Measurements from ENCODE around the gene ACBD4.

Gene ACBD4

DNA sequence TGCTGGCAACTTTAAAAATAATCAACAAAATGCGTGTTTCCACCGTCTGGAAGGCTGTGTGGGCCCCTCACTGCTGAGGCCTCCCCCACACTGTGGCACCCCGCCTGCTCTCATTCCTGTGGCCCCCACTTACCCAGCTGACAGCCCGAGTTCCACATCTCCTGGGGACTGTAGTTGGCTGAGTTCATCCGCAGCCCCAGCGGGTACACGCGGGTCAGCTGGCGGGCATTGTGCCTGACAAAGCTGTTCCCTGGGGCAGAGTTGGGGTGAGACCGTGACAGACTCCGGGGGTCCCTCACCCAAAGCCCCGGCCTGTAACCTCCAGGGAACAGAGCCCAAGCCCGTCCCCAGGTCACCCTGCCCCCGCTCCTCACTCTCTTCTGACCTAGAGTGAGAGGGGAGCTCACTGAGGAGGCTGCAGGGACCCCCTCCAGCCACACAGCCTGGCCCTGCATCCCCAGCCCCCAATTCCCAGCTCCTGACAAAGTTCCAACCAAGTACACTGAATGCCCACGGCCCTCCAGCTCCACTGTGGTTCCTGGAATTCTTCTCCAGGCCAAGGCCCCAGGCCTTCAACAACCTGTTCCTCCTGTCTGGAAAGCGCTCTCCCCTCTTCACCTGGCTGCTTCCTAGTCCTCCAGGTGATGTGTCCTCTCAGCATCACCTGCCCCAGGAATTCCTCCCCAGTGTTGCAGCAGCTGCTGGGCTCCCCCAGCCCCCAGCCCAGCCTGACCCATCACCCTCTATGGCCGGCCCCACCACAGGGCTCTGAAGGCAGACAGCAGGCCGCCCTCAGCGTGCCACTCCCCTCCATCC, 21.2 kb upstream of the ACBD4 start:
- no peak overlapping the region for H3K4me3 ChIP-seq (ENCODE audit: low read depth in 1 of 2, low read length in 2 of 2)
- H3K27me3 ChIP-seq (ENCODE audit: control insufficient read depth in 1 of 2, insufficient read depth in 2 of 2, low read length in 2 of 2), result no peaks in the 10 kb centered on the region
- H3K27ac ChIP-seq (ENCODE audit: low read depth, low read length), result no peak overlapping the region
- H3K36me3 ChIP-seq (ENCODE audit: insufficient read depth, low read length), result peaks cover 68% of the 10 kb centered on the region
- peaks cover 24% of the 10 kb centered on the region for H3K4me1 ChIP-seq (ENCODE audit: insufficient read depth, low read length)
- no peaks in the 10 kb centered on the region for H3K9me3 ChIP-seq (ENCODE audit: low read length)
- no peak overlapping the region for H3K9ac ChIP-seq (ENCODE audit: low read length)

DNA sequence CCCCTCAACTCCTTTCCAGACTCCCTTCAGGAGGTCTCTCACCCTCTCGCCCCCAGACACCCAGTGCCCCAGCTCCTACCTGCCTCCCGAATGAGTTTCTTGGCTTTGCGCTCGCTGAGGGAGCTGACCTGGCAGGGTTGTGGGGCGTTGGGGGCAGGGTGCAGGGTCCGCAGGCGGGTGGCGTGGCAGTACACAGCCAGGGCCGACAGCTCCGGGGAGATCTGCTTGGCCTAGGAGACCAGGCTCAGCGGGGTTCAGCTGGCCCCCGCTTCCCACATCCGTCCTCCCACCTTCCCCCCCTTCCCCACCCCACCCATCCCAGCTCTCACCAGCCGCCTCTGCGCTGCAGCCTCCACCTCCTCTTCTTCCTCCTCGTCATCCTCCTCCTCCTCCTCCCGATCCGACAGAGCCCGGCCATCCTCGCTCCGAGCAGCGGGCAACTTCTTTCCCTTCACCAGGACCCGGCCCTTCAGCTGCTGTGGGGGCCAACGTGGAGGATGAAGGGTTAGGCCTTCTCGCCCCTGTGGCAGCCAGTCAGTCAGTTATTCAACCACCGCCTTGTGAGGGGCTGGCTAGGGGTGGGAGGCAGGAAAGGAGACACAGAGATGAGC, 20.4 kb upstream of the ACBD4 start:
- Histone ChIP-seq H3K9ac (ENCODE audit: low read length) (no peak overlapping the region), H3K4me1 (ENCODE audit: insufficient read depth, low read length) (peaks cover 24% of the 10 kb centered on the region), H3K4me3 (ENCODE audit: low read depth in 1 of 2, low read length in 2 of 2) (no peak overlapping the region), H3K27ac (ENCODE audit: low read depth, low read length) (no peak overlapping the region), H3K36me3 (ENCODE audit: insufficient read depth, low read length) (peaks cover 76% of the 10 kb centered on the region), H3K9me3 (ENCODE audit: low read length) (no peaks in the 10 kb centered on the region), H3K27me3 (ENCODE audit: control insufficient read depth in 1 of 2, insufficient read depth in 2 of 2, low read length in 2 of 2) (no peaks in the 10 kb centered on the region)

DNA sequence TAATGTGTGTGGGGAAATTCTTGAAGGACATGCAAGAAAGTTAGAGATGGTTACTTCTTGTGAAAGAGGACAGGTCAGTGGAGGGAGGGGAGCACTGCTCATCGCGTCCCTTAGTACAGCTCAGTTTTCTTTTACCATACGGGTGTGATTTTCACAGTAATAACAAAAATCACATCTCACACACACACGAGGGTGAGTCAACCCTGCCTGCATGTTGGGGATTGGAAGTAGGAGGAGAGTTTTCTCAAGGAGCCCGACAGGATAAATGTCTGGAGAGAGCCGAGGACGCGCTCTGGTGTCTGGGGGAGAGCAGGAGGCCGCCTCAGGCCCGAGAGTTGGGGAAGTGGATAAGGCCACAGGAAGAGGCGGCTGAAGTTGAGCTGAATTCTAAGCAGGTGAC, 19.6 kb upstream of the ACBD4 start:
- no peak overlapping the region for H3K27ac ChIP-seq (ENCODE audit: low read depth, low read length)
- H3K36me3 ChIP-seq (ENCODE audit: insufficient read depth, low read length), result peaks cover 76% of the 10 kb centered on the region
- H3K9ac ChIP-seq (ENCODE audit: low read length), result no peak overlapping the region
- no peaks in the 10 kb centered on the region for H3K27me3 ChIP-seq (ENCODE audit: control insufficient read depth in 1 of 2, insufficient read depth in 2 of 2, low read length in 2 of 2)
- H3K4me3 ChIP-seq (ENCODE audit: low read depth in 1 of 2, low read length in 2 of 2), result no peak overlapping the region
- H3K4me1 ChIP-seq (ENCODE audit: insufficient read depth, low read length), result peaks cover 16% of the 10 kb centered on the region
- no peaks in the 10 kb centered on the region for H3K9me3 ChIP-seq (ENCODE audit: low read length)

DNA sequence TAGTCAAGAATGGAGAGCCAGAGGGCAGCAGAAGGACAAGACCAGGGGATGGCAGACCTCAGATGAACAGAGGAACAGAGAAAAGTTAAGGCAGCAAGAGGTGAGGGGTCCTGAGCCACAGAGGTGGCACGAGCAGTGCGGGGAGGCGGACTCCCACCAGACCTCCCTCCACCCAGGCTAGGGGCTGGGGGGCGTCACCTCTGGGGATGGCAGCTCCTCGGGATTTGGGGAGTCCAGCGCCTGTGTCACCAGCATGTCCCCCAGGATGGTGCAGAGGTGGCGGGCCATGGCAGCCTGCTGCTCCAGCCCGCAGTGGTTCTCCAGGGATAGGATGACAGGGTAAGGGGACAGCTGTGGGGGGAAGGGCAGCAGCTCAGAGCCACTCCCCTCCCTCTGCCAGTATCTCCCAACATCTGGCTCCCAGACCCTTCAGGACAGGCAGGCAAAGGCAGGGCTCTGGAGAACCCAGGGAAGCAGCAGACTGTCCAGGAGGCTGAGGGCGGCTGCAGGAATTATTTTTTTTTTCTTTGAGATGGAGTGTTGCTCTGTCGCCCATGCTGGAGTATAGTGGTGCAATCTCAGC, 19.0 kb upstream of the ACBD4 start:
- no peaks in the 10 kb centered on the region for H3K27me3 ChIP-seq (ENCODE audit: control insufficient read depth in 1 of 2, insufficient read depth in 2 of 2, low read length in 2 of 2)
- H3K27ac ChIP-seq (ENCODE audit: low read depth, low read length), result no peak overlapping the region
- H3K4me3 ChIP-seq (ENCODE audit: low read depth in 1 of 2, low read length in 2 of 2), result no peak overlapping the region
- no peak overlapping the region for H3K9ac ChIP-seq (ENCODE audit: low read length)
- peaks cover 76% of the 10 kb centered on the region for H3K36me3 ChIP-seq (ENCODE audit: insufficient read depth, low read length)
- H3K4me1 ChIP-seq (ENCODE audit: insufficient read depth, low read length), result peaks cover 10% of the 10 kb centered on the region
- H3K9me3 ChIP-seq (ENCODE audit: low read length), result no peaks in the 10 kb centered on the region

DNA sequence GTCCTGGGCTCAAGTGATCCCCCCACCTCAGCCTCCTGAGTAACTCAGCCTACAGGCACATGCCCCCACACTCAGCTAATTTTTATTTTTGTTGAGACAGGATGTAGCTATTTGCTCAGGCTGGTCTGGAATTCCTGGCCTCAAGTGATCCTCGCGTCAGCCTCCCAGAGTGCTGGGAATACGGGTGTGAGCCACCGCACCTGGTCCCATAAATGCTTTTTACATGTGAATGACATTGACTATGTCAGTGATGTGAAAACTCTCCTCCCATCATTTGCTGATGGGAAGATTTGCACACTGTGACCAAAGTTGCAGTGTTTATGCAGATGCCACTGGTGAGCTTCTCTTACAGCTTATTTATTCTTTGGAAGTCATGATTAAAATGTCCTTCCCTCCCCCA, 18.2 kb upstream of the ACBD4 start:
- no peak overlapping the region for H3K4me3 ChIP-seq (ENCODE audit: low read depth in 1 of 2, low read length in 2 of 2)
- H3K27ac ChIP-seq (ENCODE audit: low read depth, low read length), result no peak overlapping the region
- no peaks in the 10 kb centered on the region for H3K27me3 ChIP-seq (ENCODE audit: control insufficient read depth in 1 of 2, insufficient read depth in 2 of 2, low read length in 2 of 2)
- H3K9ac ChIP-seq (ENCODE audit: low read length), result no peak overlapping the region
- no peaks in the 10 kb centered on the region for H3K9me3 ChIP-seq (ENCODE audit: low read length)
- H3K4me1 ChIP-seq (ENCODE audit: insufficient read depth, low read length), result peaks cover 4% of the 10 kb centered on the region
- peaks cover 69% of the 10 kb centered on the region for H3K36me3 ChIP-seq (ENCODE audit: insufficient read depth, low read length)

DNA sequence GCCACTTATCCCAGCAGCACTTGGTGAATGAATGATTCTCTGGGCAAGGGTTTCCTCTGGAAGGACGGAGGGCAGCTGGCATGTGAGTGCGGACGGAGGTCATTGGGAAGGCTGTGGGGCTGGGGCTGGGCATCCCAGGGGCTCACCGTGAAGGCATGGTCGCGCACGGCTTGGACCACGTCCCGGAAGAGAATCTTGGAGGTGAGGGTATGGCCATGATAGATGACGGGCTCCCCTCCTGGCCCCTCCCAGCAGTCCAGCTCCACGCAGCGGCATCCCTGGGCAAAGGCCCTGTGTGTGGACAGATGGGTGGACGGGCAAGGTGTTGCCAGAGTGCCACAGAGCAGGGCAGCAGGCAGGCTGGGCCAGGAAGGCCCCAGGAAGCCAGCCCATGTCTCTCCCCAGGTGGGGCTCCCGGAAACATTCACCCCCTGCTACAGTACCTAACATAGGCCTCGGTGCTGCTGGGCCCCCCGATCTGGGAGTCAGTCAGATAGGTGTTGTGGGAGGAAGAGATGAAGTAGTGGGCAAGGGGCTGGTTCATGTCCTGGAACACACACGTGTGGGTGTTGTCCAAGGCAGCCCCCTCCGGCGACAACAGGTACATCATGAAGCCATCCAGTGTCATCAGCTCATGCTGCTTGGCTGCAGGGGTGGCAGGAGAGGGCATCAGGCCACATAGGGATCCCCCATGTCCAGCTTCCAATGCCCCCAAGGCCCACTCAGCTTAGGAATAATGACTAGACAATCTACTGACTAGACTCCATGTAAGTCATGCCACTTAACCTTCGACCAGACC, 17.4 kb upstream of the ACBD4 start:
- no peak overlapping the region for H3K4me3 ChIP-seq (ENCODE audit: low read depth in 1 of 2, low read length in 2 of 2)
- H3K9ac ChIP-seq (ENCODE audit: low read length), result no peak overlapping the region
- no peak overlapping the region for H3K27ac ChIP-seq (ENCODE audit: low read depth, low read length)
- H3K9me3 ChIP-seq (ENCODE audit: low read length), result no peaks in the 10 kb centered on the region
- peaks cover 5% of the 10 kb centered on the region for H3K4me1 ChIP-seq (ENCODE audit: insufficient read depth, low read length)
- no peaks in the 10 kb centered on the region for H3K27me3 ChIP-seq (ENCODE audit: control insufficient read depth in 1 of 2, insufficient read depth in 2 of 2, low read length in 2 of 2)
- peaks cover 62% of the 10 kb centered on the region for H3K36me3 ChIP-seq (ENCODE audit: insufficient read depth, low read length)

DNA sequence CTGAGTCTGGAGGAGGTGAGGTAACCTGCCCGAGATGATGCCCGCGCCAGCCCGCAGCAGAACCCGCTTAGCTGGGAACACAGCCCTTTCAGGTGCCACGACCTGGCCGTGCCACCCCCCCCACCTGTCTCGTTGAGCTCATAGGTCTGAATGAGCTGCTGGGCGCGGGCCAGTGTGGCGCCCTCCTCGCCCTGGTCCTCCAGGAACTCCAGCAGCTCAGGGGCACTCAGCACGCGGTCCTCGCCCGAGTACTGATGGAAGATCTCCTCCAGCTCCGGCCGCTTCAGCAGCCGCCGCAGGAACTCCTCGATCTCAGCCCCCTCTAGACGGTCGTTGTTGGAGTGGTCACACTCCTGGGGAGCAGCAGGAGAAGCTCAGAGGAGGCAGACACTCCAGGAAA, 16.8 kb upstream of the ACBD4 start:
- Histone ChIP-seq H3K27ac (ENCODE audit: low read depth, low read length) (no peak overlapping the region), H3K9me3 (ENCODE audit: low read length) (no peaks in the 10 kb centered on the region), H3K27me3 (ENCODE audit: control insufficient read depth in 1 of 2, insufficient read depth in 2 of 2, low read length in 2 of 2) (no peaks in the 10 kb centered on the region), H3K4me1 (ENCODE audit: insufficient read depth, low read length) (peaks cover 8% of the 10 kb centered on the region), H3K4me3 (ENCODE audit: low read depth in 1 of 2, low read length in 2 of 2) (no peak overlapping the region), H3K36me3 (ENCODE audit: insufficient read depth, low read length) (peaks cover 56% of the 10 kb centered on the region), H3K9ac (ENCODE audit: low read length) (no peak overlapping the region)

DNA sequence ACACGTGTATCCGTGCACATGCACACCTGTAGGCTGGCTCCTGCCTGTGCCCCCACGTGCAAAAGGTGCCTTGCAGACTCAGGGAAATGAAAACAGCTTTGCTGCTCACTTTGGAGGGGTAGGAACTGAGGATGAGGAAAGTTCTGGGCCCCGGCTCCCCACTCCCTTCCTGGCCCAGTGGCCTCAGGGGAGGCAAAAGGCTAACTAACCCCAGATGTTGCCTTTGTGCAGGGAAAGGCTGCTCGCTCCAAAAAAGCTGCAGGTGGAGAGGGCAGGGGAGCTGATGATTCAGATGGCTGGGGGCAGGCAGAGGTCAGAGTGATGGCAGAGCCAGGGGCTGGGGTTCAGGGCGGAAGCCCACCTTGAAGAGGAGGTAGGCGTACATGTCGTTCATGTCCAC, 15.5 kb upstream of the ACBD4 start:
- Histone ChIP-seq H3K27me3 (ENCODE audit: control insufficient read depth in 1 of 2, insufficient read depth in 2 of 2, low read length in 2 of 2) (no peaks in the 10 kb centered on the region), H3K9ac (ENCODE audit: low read length) (no peak overlapping the region), H3K27ac (ENCODE audit: low read depth, low read length) (no peak overlapping the region), H3K4me3 (ENCODE audit: low read depth in 1 of 2, low read length in 2 of 2) (no peak overlapping the region), H3K36me3 (ENCODE audit: insufficient read depth, low read length) (peaks cover 43% of the 10 kb centered on the region), H3K9me3 (ENCODE audit: low read length) (no peaks in the 10 kb centered on the region), H3K4me1 (ENCODE audit: insufficient read depth, low read length) (peaks cover 19% of the 10 kb centered on the region)

DNA sequence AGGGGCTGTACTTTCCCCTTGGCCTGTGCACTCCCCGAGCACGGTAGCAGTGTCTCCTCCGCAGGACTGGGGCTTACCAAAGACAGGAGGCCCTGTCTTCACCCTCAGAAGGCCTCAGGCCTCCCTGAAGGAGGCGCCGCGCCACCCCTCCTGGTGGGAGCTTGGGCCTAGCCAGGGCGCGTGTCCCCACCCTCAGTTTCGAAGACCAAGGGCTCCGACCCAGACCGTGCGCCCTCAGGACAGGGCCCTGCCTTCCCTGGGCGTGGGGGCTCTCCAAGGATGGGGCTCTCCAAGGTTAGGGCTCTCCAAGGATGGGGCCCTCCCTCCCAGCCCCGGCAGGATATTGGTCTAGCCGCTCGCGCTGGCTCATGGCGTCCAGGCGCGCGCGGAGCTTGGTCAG, 14.9 kb upstream of the ACBD4 start:
- no peaks in the 10 kb centered on the region for H3K27me3 ChIP-seq (ENCODE audit: control insufficient read depth in 1 of 2, insufficient read depth in 2 of 2, low read length in 2 of 2)
- H3K36me3 ChIP-seq (ENCODE audit: insufficient read depth, low read length), result peaks cover 39% of the 10 kb centered on the region
- H3K4me3 ChIP-seq (ENCODE audit: low read depth in 1 of 2, low read length in 2 of 2), result no peak overlapping the region
- no peak overlapping the region for H3K27ac ChIP-seq (ENCODE audit: low read depth, low read length)
- H3K9me3 ChIP-seq (ENCODE audit: low read length), result no peaks in the 10 kb centered on the region
- H3K4me1 ChIP-seq (ENCODE audit: insufficient read depth, low read length), result peaks cover 19% of the 10 kb centered on the region
- no peak overlapping the region for H3K9ac ChIP-seq (ENCODE audit: low read length)

DNA sequence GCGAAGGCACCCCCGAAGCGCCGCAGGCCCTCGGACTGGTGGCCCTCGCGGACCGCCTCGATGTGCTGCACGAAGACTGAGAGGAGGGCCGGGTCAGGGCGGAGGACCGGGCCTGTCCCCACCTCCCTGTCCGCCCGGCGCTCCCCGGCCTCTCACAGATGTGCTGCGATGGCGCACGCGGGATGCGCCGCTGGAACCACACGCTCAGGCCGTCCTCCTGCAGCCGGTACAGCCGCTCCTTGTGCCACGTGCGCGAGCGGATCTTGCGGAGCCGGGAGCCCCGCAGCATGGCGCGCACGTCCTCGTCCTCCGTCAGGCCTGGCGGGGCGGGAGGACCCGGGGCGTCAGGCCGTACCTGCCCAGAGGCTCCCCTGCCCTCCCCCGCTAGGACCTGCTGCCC, 14.4 kb upstream of the ACBD4 start:
- H3K9ac ChIP-seq (ENCODE audit: low read length), result no peak overlapping the region
- no peaks in the 10 kb centered on the region for H3K9me3 ChIP-seq (ENCODE audit: low read length)
- no peak overlapping the region for H3K27ac ChIP-seq (ENCODE audit: low read depth, low read length)
- no peak overlapping the region for H3K4me3 ChIP-seq (ENCODE audit: low read depth in 1 of 2, low read length in 2 of 2)
- H3K27me3 ChIP-seq (ENCODE audit: control insufficient read depth in 1 of 2, insufficient read depth in 2 of 2, low read length in 2 of 2), result no peaks in the 10 kb centered on the region
- H3K4me1 ChIP-seq (ENCODE audit: insufficient read depth, low read length), result peaks cover 19% of the 10 kb centered on the region
- H3K36me3 ChIP-seq (ENCODE audit: insufficient read depth, low read length), result peaks cover 34% of the 10 kb centered on the region

DNA sequence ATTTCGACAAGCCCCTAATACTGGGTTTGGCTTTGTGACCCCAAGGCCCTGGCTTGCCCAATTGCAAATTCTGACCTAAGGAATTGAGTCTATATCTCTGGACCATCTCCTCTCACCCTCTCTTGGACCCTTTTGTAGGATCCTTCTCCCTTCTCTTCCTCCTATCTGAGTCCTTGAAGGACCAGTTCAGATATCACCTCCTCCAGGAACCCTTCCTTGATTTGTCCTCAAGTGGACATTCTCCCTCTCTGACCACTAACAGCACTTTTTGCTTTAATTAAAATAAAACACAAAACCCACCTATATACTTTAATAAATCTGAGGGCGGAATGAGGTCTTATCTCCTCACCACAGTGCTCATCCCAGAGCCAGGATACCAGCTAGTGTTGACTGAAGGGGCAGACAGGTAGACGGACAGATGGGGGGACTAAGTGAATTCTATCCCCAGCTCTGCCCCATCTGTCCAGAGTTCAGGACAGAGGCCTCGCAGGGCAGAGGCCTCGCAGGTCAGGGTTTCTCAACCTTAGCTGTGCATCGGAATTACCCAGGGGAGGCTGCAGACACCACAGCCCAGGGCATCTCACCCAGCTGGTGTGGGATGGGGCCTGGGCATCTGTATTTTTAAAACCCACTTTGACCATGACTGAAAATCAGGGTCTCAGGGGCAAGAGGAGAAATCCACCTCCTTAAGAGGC, 12.3 kb upstream of the ACBD4 start:
- H3K27ac ChIP-seq (ENCODE audit: low read depth, low read length), result no peak overlapping the region
- no peak overlapping the region for H3K4me3 ChIP-seq (ENCODE audit: low read depth in 1 of 2, low read length in 2 of 2)
- peaks cover 19% of the 10 kb centered on the region for H3K36me3 ChIP-seq (ENCODE audit: insufficient read depth, low read length)
- H3K4me1 ChIP-seq (ENCODE audit: insufficient read depth, low read length), result peaks cover 33% of the 10 kb centered on the region
- H3K9me3 ChIP-seq (ENCODE audit: low read length), result no peaks in the 10 kb centered on the region
- no peaks in the 10 kb centered on the region for H3K27me3 ChIP-seq (ENCODE audit: control insufficient read depth in 1 of 2, insufficient read depth in 2 of 2, low read length in 2 of 2)
- H3K9ac ChIP-seq (ENCODE audit: low read length), result no peak overlapping the region
